ENCODE measurements around the gene LSM6. TPM values are rescaled to one million over a fixed set of nuclear protein-coding genes. Genes with fewer than 3 reads are reported as not detected.

The LSM6 gene
- total and polyA plus RNA-seq, 9 donors: 19.6 to 48.5 (median 28.3) TPM

GRCh38 chr4:146142768-146143167 lies 32.8 kb upstream of the LSM6 start:
- Histone ChIP-seq H3K4me3 (no peak overlapping the region), H3K27me3 (no peaks in the 10 kb centered on the region), H3K4me1 (ENCODE audit: insufficient read depth) (no peaks in the 10 kb centered on the region), H3K27ac (no peak overlapping the region), H3K9me3 (no peaks in the 10 kb centered on the region), H3K36me3 (no peaks in the 10 kb centered on the region)
- intact Hi-C loops (cut with DNase I): no loop called here
- no peak for DNase-seq
- TF ChIP-seq EP300 (IDR thresholded peaks at IDR 0.05): no peak
- TF ChIP-seq CTCF (IDR thresholded peaks at IDR 0.05): no peak
- no peak for TF ChIP-seq POLR2A (IDR thresholded peaks at IDR 0.05)

- intact Hi-C loops (cut with DNase I): no loop called here
- Histone ChIP-seq H3K27ac (no peak overlapping the region), H3K9me3 (no peaks in the 10 kb centered on the region), H3K4me1 (ENCODE audit: insufficient read depth) (no peaks in the 10 kb centered on the region), H3K27me3 (no peaks in the 10 kb centered on the region), H3K4me3 (no peak overlapping the region), H3K36me3 (no peaks in the 10 kb centered on the region)
- DNase-seq: no peak
- TF ChIP-seq CTCF (IDR thresholded peaks at IDR 0.05): no peak
- no peak for TF ChIP-seq EP300 (IDR thresholded peaks at IDR 0.05)
- no peak for TF ChIP-seq POLR2A (IDR thresholded peaks at IDR 0.05)
- WGBS, 3 donors: 90 to 95% (median 92%) methylated on average over 3 of the region's 3 CpGs
Measured at GRCh38 chr4:146143888-146144287, 31.6 kb upstream of the LSM6 start.

GRCh38 chr4:146146918-146147317 lies 28.6 kb upstream of the LSM6 start:
- no peaks in the 10 kb centered on the region for H3K4me1 ChIP-seq (ENCODE audit: insufficient read depth)
- no peaks in the 10 kb centered on the region for H3K9me3 ChIP-seq
- no peaks in the 10 kb centered on the region for H3K36me3 ChIP-seq
- no peak overlapping the region for H3K27ac ChIP-seq
- no peak for TF ChIP-seq CTCF (IDR thresholded peaks at IDR 0.05)
- no peak for TF ChIP-seq POLR2A (IDR thresholded peaks at IDR 0.05)
- TF ChIP-seq EP300 (IDR thresholded peaks at IDR 0.05): no peak
- no peak for DNase-seq
- no peak overlapping the region for H3K4me3 ChIP-seq
- intact Hi-C loops (cut with DNase I): no loop called here
- no peaks in the 10 kb centered on the region for H3K27me3 ChIP-seq
- 86 to 93% (median 93%) methylated on average over 3 of the region's 3 CpGs for WGBS, 3 donors

- no peak overlapping the region for H3K4me3 ChIP-seq
- no peaks in the 10 kb centered on the region for H3K9me3 ChIP-seq
- H3K4me1 ChIP-seq (ENCODE audit: insufficient read depth): no peaks in the 10 kb centered on the region
- 84 to 91% (median 88%) methylated on average over 4 of the region's 4 CpGs for WGBS, 3 donors
- no peak for TF ChIP-seq EP300 (IDR thresholded peaks at IDR 0.05)
- no peak for TF ChIP-seq POLR2A (IDR thresholded peaks at IDR 0.05)
- no peak for TF ChIP-seq CTCF (IDR thresholded peaks at IDR 0.05)
- DNase-seq: no peak
- no peaks in the 10 kb centered on the region for H3K27me3 ChIP-seq
- H3K36me3 ChIP-seq: no peaks in the 10 kb centered on the region
- intact Hi-C loops (cut with DNase I): no loop called here
- H3K27ac ChIP-seq: no peak overlapping the region
Measured at GRCh38 chr4:146148021-146148420, 27.5 kb upstream of the LSM6 start.

- no peak overlapping the region for H3K27ac ChIP-seq
- WGBS, 3 donors: 21 to 25% (median 23%) methylated on average over 2 of the region's 2 CpGs
- no peaks in the 10 kb centered on the region for H3K27me3 ChIP-seq
- TF ChIP-seq EP300 (IDR thresholded peaks at IDR 0.05) (no peak), POLR2A (IDR thresholded peaks at IDR 0.05) (no peak), CTCF (IDR thresholded peaks at IDR 0.05) (no peak)
- DNase-seq: no peak
- H3K4me3 ChIP-seq: no peak overlapping the region
- no peaks in the 10 kb centered on the region for H3K4me1 ChIP-seq (ENCODE audit: insufficient read depth)
- no peaks in the 10 kb centered on the region for H3K36me3 ChIP-seq
- intact Hi-C loops (cut with DNase I): no loop called here
- H3K9me3 ChIP-seq: no peaks in the 10 kb centered on the region
Measured at GRCh38 chr4:146154057-146154456, 21.5 kb upstream of the LSM6 start.

Data from ovary (tissue), 9 donors.